Endothelial cell of umbilical vein (primary cell): ENCODE data around the gene ATXN10. TPM values are rescaled to one million over a fixed set of nuclear protein-coding genes. Genes with fewer than 3 reads are reported as not detected.

Source experiments
- BruUV-seq: library from RNA; stranded (reverse); fragments of 400-500 nt; replicated peaks from 2 replicates; lab custom pipeline; 2021; lab: Mats Ljungman, UMichigan
- CTCF ChIA-PET: fragments of 300-600, 350-600 bp; sonication (Branson Sonifier 250); formaldehyde crosslinking; loops from one replicate; lab custom pipeline; 2021; ENCODE audit warnings: antibody characterized with exemption, inconsistent platforms; lab: Charles Lee
- POLR2A ChIA-PET: fragments of 300-600, 350-600 bp; sonication (Branson Sonifier 250); formaldehyde crosslinking; loops from one replicate; lab custom pipeline; 2021; ENCODE audit warnings: antibody characterized with exemption, inconsistent platforms; lab: Charles Lee
- DNase-seq: peaks from one replicate; pipeline ENCODE4 v3.0.0-alpha.2; 2011; ENCODE audit warnings: low read depth, low spot score
- FAIRE-seq: peaks from 2 replicates; lab custom pipeline; 2011; peaks lifted over from hg19 to GRCh38; lab: Jason Lieb, UNC
- H2AFZ ChIP-seq: 2 replicates; pipeline ENCODE4 v1.6.0; 2012; ENCODE audit warnings: low read depth, low read length, control low read depth, inconsistent platforms
- H3K27ac ChIP-seq: 2 replicates; pipeline ENCODE4 v1.5.1; 2011; ENCODE audit warnings: low read depth, mild to moderate bottlenecking, control low read depth, low read length, moderate library complexity; ENCODE audit not compliant: insufficient read depth
- H3K27me3 ChIP-seq, 2 experiments: 2 replicates each; pipeline versions ENCODE4 v1.6.0 to v1.6.1; 2011; ENCODE audit warnings: low read length in 2 of 2, mixed read lengths in 1 of 2; ENCODE audit not compliant: control insufficient read depth in 2 of 2, insufficient read depth in 2 of 2
- H3K36me3 ChIP-seq, 2 experiments: 2 replicates in 1 of 2; 3 replicates in 1 of 2; pipeline ENCODE4 v1.5.1; 2011; ENCODE audit warnings: low read length in 2 of 2, mild to moderate bottlenecking in 1 of 2, moderate library complexity in 1 of 2; ENCODE audit not compliant: control insufficient read depth in 2 of 2, insufficient read depth in 2 of 2; ENCODE audit errors: extremely low read depth in 1 of 2
- H3K4me1 ChIP-seq: 3 replicates; pipeline ENCODE4 v1.5.1; 2011; ENCODE audit warnings: mild to moderate bottlenecking, low read length; ENCODE audit not compliant: control insufficient read depth, insufficient read depth; ENCODE audit errors: extremely low read depth
- H3K4me2 ChIP-seq: 2 replicates; pipeline ENCODE4 v1.6.1; 2011; ENCODE audit warnings: low read length, control low read depth, mixed read lengths; ENCODE audit not compliant: insufficient read depth
- H3K4me3 ChIP-seq, 3 experiments: fragments of 200-600 bp in 1 of 3; sonication (generic), shearing (Covaris generic) in 1 of 3; replicated peaks in 1 of 3; 2 replicates each; pipeline ENCODE4 v1.5.1; 2011 to 2016; ENCODE audit warnings: control low read depth in 3 of 3, low read length in 3 of 3, mild to moderate bottlenecking in 2 of 3, inconsistent platforms in 1 of 3, low read depth in 1 of 3, moderate library complexity in 1 of 3; ENCODE audit not compliant: insufficient read depth in 1 of 3
- H3K79me2 ChIP-seq: 2 replicates; pipeline ENCODE4 v1.6.0; 2012; ENCODE audit warnings: low read length, inconsistent platforms; ENCODE audit not compliant: control insufficient read depth, insufficient read depth
- H3K9ac ChIP-seq: replicated peaks from 2 replicates; pipeline ENCODE3; 2011; ENCODE audit warnings: low read length, control low read depth; ENCODE audit not compliant: insufficient read depth; ENCODE audit errors: extremely low read depth
- H3K9me1 ChIP-seq: replicated peaks from 3 replicates; pipeline ENCODE4 v1.6.0; 2011; ENCODE audit warnings: mild to moderate bottlenecking, low read length; ENCODE audit not compliant: control insufficient read depth, insufficient read depth; ENCODE audit errors: extremely low read depth
- H3K9me3 ChIP-seq: replicated peaks from 2 replicates; pipeline ENCODE4 v1.5.1; 2012; ENCODE audit warnings: low read length, inconsistent platforms; ENCODE audit not compliant: control insufficient read depth, insufficient read depth
- H4K20me1 ChIP-seq: replicated peaks from 2 replicates; pipeline ENCODE3; 2011; ENCODE audit warnings: mild to moderate bottlenecking, low read length; ENCODE audit not compliant: control insufficient read depth, insufficient read depth; ENCODE audit errors: extremely low read depth
- CTCF ChIP-seq, 2 donors: IDR thresholded peaks; 1 replicate in 1 of 2; 2 replicates in 1 of 2; pipeline ENCODE4 v1.5.1; 2011; ENCODE audit warnings: low read length in 2 of 2, mild to moderate bottlenecking in 2 of 2, moderate library complexity in 2 of 2, control low read depth in 1 of 2, inconsistent platforms in 1 of 2, low read depth in 1 of 2; ENCODE audit not compliant: insufficient read depth in 1 of 2; ENCODE audit errors: extremely low read depth in 1 of 2
- EZH2 ChIP-seq: IDR thresholded peaks from 2 replicates; pipeline ENCODE4 v1.6.1; 2012; ENCODE audit warnings: borderline replicate concordance, low read depth, mild to moderate bottlenecking, moderate library complexity, low read length, inconsistent platforms; ENCODE audit not compliant: severe bottlenecking
- FOS ChIP-seq: IDR thresholded peaks from 2 replicates; pipeline ENCODE4 v1.6.1; 2011; ENCODE audit warnings: mild to moderate bottlenecking, low read length, moderate library complexity, borderline replicate concordance; ENCODE audit not compliant: insufficient read depth
- GATA2 ChIP-seq: IDR thresholded peaks from 2 replicates; pipeline ENCODE4 v1.7.0; 2011; ENCODE audit warnings: low read depth, mild to moderate bottlenecking, moderate library complexity, mixed read lengths, low read length; ENCODE audit not compliant: insufficient read length, insufficient read depth
- JUN ChIP-seq: IDR thresholded peaks from 2 replicates; pipeline ENCODE4 v1.6.1; 2011; ENCODE audit warnings: borderline replicate concordance, low read depth; ENCODE audit not compliant: insufficient read length, insufficient read depth
- MAX ChIP-seq: IDR thresholded peaks from 2 replicates; pipeline ENCODE4 v1.6.1; 2011; ENCODE audit not compliant: insufficient read depth, insufficient read length
- MYC ChIP-seq: IDR thresholded peaks from one replicate; pipeline ENCODE4 v1.6.1; 2011; ENCODE audit warnings: mild to moderate bottlenecking, low read depth, low read length
- POLR2A ChIP-seq: IDR thresholded peaks from 2 replicates; pipeline ENCODE4 v1.6.1; 2012; ENCODE audit warnings: low read depth, mild to moderate bottlenecking, control low read depth, low read length
- POLR2AphosphoS5 ChIP-seq: IDR thresholded peaks from 2 replicates; pipeline ENCODE4 v1.6.1; 2012; ENCODE audit warnings: low read depth, mild to moderate bottlenecking, control low read depth, low read length, moderate library complexity; ENCODE audit not compliant: insufficient read depth
- dilution Hi-C: fragments of 300-500 bp; cut with MboI; formaldehyde crosslinking; loops from one replicate; pipeline ENCODE4 v1.15.0; 2019; ENCODE audit warnings: low sequenced_read_pairs; ENCODE audit not compliant: extremely low pct_ligation_motif_present
- intact Hi-C: fragments of 100-400 bp; cut with micrococcal nuclease; formaldehyde crosslinking; loops from one replicate; pipeline ENCODE4 v1.10.0; 2022
- polyA plus RNA-seq, 4 experiments: library from polyadenylated mRNA; depleted of rRNA in 3 of 4; stranded (reverse) in 3 of 4; unstranded in 1 of 4; fragments of >200 nt; gene quantifications; 2 replicates each; pipeline versions ENCODE4 v1.2.1 to v1.2.3, GENCODE V29; 2011 to 2012; ENCODE audit warnings: missing spikeins in 1 of 4
- total RNA-seq: library from RNA; stranded (reverse); gene quantifications from 2 replicates; pipeline ENCODE4 v1.2.3, GENCODE V29; 2021

Gene ATXN10
- total and polyA plus RNA-seq, 2 donors (not counting 3 experiments of a cell fraction or from before 2014, with no cell fraction given), result 73.2 to 91.9 TPM

- Histone ChIP-seq H4K20me1 (no peaks in the 10 kb centered on the region), H3K9me1 (no peaks in the 10 kb centered on the region), H3K9me3 (no peaks in the 10 kb centered on the region), H2AFZ (no peak overlapping the region), H3K79me2 (no peaks in the 10 kb centered on the region), H3K4me1 (peaks cover 4% of the 10 kb centered on the region), H3K27me3 (no peaks in the 10 kb centered on the region), H3K27ac (no peak overlapping the region), H3K4me2 (no peak overlapping the region), H3K36me3 (peaks cover 0 to 5% of the 10 kb centered on the region in 2 experiments), H3K9ac (no peak overlapping the region), H3K4me3 (no peak overlapping the region)
- intact Hi-C loops, result no loop called here
- dilution Hi-C loops, result no loop called here
- ChIA-PET POLR2A (no interaction called here), CTCF (interaction anchor here (1.9 kb wide), 1 partner anchor 44 kb away, joined by 6 read pairs; no protein-coding TSS in a partner anchor)
- TF ChIP-seq JUN, result no peak
- no peak for TF ChIP-seq MYC
- TF ChIP-seq POLR2A, result no peak
- TF ChIP-seq CTCF (IDR thresholded peaks at IDR 0.05; ENCODE audit: extremely low read depth in 1 of 2, insufficient read depth in 1 of 2, low read depth in 1 of 2, low read length in 2 of 2), result no peak
- no peak for TF ChIP-seq POLR2AphosphoS5
- no peak for TF ChIP-seq EZH2
- no peak for TF ChIP-seq MAX
- TF ChIP-seq GATA2, result no peak
- no peak for TF ChIP-seq FOS
- no TSS peak for BruUV-seq
- DNase-seq (no peak), FAIRE-seq (no peak)
Observed at GRCh38 chr22:45819305-45819704, 147.7 kb downstream of the ATXN10 start.
